ENCODE results near the gene CEP112. TPM values are rescaled to one million over a fixed set of nuclear protein-coding genes. Genes with fewer than 3 reads are reported as not detected.

The CEP112 gene
- total RNA-seq, 1 donor from 2014 or later, result 3.8 TPM

GRCh38 chr17:65855675-65856074, 336.3 kb downstream of the CEP112 start:
- intact Hi-C loops (cut with micrococcal nuclease), result no loop called here

GRCh38 chr17:65855245-65855644, 336.7 kb downstream of the CEP112 start:
- Mint-ChIP-seq H3K4me1 (no peaks in the 10 kb centered on the region), H3K27me3 (peaks cover 3% of the 10 kb centered on the region), H3K27ac (no peak overlapping the region), H3K9me3 (no peaks in the 10 kb centered on the region), H3K4me3 (no peak overlapping the region), H3K36me3 (ENCODE audit: low read depth) (no peaks in the 10 kb centered on the region)
- no peak for TF ChIP-seq CTCF (IDR thresholded peaks at IDR 0.05)
- intact Hi-C loops (cut with micrococcal nuclease), result no loop called here
- DNase-seq, result no peak
- CTCF ChIA-PET, result no interaction called here
- POLR2A ChIA-PET, result no interaction called here
- ATAC-seq (ENCODE audit: low read depth), result no peak

More at GRCh38 chr17:65855675-65856074, 336.3 kb downstream of the CEP112 start:
- ChIA-PET POLR2A (no interaction called here), CTCF (no interaction called here)
- H3K9me3 Mint-ChIP-seq, result no peaks in the 10 kb centered on the region
- DNase-seq, result no peak
- no peaks in the 10 kb centered on the region for H3K4me1 Mint-ChIP-seq
- no peak for TF ChIP-seq CTCF (IDR thresholded peaks at IDR 0.05)
- peaks cover 3% of the 10 kb centered on the region for H3K27me3 Mint-ChIP-seq
- ATAC-seq (ENCODE audit: low read depth), result no peak
- no peak overlapping the region for H3K4me3 Mint-ChIP-seq
- no peak overlapping the region for H3K27ac Mint-ChIP-seq
- H3K36me3 Mint-ChIP-seq (ENCODE audit: low read depth), result no peaks in the 10 kb centered on the region

- H3K27ac Mint-ChIP-seq, result no peak overlapping the region
- H3K27me3 Mint-ChIP-seq, result peaks cover 3% of the 10 kb centered on the region
- intact Hi-C loops (cut with micrococcal nuclease), result no loop called here
- no peak overlapping the region for H3K4me3 Mint-ChIP-seq
- CTCF ChIA-PET, result no interaction called here
- H3K4me1 Mint-ChIP-seq, result no peaks in the 10 kb centered on the region
- ATAC-seq (ENCODE audit: low read depth), result no peak
- POLR2A ChIA-PET, result no interaction called here
- H3K9me3 Mint-ChIP-seq, result no peaks in the 10 kb centered on the region
- no peaks in the 10 kb centered on the region for H3K36me3 Mint-ChIP-seq (ENCODE audit: low read depth)
- no peak for DNase-seq
- TF ChIP-seq CTCF (IDR thresholded peaks at IDR 0.05), result no peak
These were observed 338.1 kb downstream of the CEP112 start for GRCh38 chr17:65853816-65854215.

- Mint-ChIP-seq H3K4me3 (no peak overlapping the region), H3K36me3 (ENCODE audit: low read depth) (no peaks in the 10 kb centered on the region), H3K9me3 (no peaks in the 10 kb centered on the region), H3K27me3 (peaks cover 2% of the 10 kb centered on the region), H3K4me1 (no peaks in the 10 kb centered on the region), H3K27ac (no peak overlapping the region)
- intact Hi-C loops (cut with micrococcal nuclease), result no loop called here
- ATAC-seq (ENCODE audit: low read depth) (no peak), DNase-seq (no peak)
- POLR2A ChIA-PET, result no interaction called here
- TF ChIP-seq CTCF (IDR thresholded peaks at IDR 0.05), result no peak
- CTCF ChIA-PET, result no interaction called here
These were observed 339.0 kb downstream of the CEP112 start for GRCh38 chr17:65852911-65853310.

- H3K36me3 Mint-ChIP-seq (ENCODE audit: low read depth), result no peaks in the 10 kb centered on the region
- intact Hi-C loops (cut with micrococcal nuclease), result no loop called here
- POLR2A ChIA-PET, result no interaction called here
- no peak overlapping the region for H3K4me3 Mint-ChIP-seq
- no peak overlapping the region for H3K27ac Mint-ChIP-seq
- no peaks in the 10 kb centered on the region for H3K9me3 Mint-ChIP-seq
- no peaks in the 10 kb centered on the region for H3K4me1 Mint-ChIP-seq
- CTCF ChIA-PET, result no interaction called here
- no peak for TF ChIP-seq CTCF (IDR thresholded peaks at IDR 0.05)
- H3K27me3 Mint-ChIP-seq, result peaks cover 2% of the 10 kb centered on the region
- no peak for DNase-seq
- ATAC-seq (ENCODE audit: low read depth), result no peak
These were observed 339.8 kb downstream of the CEP112 start for GRCh38 chr17:65851965-65852736.

All from activated B cell treated with CpG ODN at 0.5 μM for 24 hours (primary cell).